ENCODE measurements around the gene ASIC4. TPM values are rescaled to one million over a fixed set of nuclear protein-coding genes. Genes with fewer than 3 reads are reported as not detected.

The ASIC4 gene
- total RNA-seq, 1 experiment from 2014 or later: 0.11 TPM

- Histone ChIP-seq H4K20me1 (ENCODE audit: low read length) (no peaks in the 10 kb centered on the region), H3K9me3 (ENCODE audit: low read length) (no peaks in the 10 kb centered on the region), H3K36me3 (ENCODE audit: low read depth, low read length) (no peaks in the 10 kb centered on the region), H3K4me3 (ENCODE audit: low read length) (no peak overlapping the region), H3K9me2 (replicated peaks; ENCODE audit: low read length) (no peaks in the 10 kb centered on the region), H3K9ac (ENCODE audit: low read length) (no peak overlapping the region), H3F3A (ENCODE audit: low read length, unreplicated experiment) (no peaks in the 10 kb centered on the region), H3K79me2 (ENCODE audit: low read length) (no peaks in the 10 kb centered on the region), H3K27ac (ENCODE audit: low read length) (no peak overlapping the region), H3K4me2 (ENCODE audit: low read length) (no peak overlapping the region), H3K4me1 (ENCODE audit: insufficient read depth, low read length) (no peaks in the 10 kb centered on the region; the same call in 1 of the 2 replicates), H2AFZ (ENCODE audit: low read length) (no peak overlapping the region), H3K27me3 (ENCODE audit: low read length) (peaks cover 18% of the 10 kb centered on the region)
- ATAC-seq (no peak), DNase-seq (no peak)
- intact Hi-C loops (cut with micrococcal nuclease): no loop called here
- TF ChIP-seq EZH2phosphoT487 (IDR thresholded peaks at IDR 0.05; ENCODE audit: borderline replicate concordance, low read length): no peak
- POLR2A ChIA-PET (ENCODE audit: unreplicated experiment): no interaction called here
- BruUV-seq (replicated peaks): no TSS peak
- CTCF ChIA-PET: interaction anchor here (0.6 kb wide), 1 partner anchor 104 kb away, joined by 4 read pairs; no protein-coding TSS in a partner anchor
Measured at GRCh38 chr2:219506802-219507526, 7.3 kb upstream of the ASIC4 start.

DNA sequence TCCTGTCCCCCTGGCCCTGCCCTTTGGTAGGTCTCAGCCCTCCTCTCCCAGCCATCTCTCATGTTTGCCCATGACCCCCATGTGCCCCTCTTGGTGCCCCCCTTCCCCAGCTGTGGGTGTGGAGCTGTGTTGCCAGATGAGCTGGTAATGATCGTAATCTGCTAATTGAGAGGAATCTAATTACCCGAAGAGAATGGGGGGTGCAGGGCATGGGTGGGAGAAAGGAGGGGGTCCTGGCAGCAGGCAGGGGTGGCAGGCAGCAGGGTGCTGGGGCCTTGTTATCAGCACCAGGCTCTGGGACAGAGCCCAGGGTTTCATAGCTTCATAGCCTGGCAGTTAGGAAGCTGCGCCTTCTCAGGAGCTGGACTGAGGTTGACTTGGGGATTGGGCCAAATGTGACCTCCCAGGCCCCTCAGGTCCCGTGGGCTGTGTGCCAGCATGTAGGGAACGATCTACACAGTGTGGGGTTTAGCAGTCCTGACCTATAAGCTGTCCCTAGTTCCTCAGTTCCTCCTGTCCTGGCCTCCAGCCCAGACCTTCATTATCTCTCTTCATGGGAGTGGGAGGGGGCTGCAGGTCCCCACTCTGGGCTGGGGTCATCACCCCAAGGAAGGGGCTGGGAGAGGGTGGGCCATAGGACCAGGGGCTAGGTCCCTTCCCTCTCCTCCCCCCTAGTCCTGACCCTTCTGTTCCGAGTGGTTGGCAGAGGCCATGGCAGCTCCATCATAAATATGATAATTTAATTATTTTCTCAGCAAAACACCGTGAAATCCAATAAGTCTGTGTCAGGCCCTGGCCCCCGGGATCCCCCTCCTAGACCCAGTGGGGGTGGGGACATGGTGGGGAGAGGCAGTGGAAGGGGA lies 6.5 kb upstream of the ASIC4 start:
- no TSS peak for BruUV-seq (replicated peaks)
- no peaks in the 10 kb centered on the region for H3K79me2 ChIP-seq (ENCODE audit: low read length)
- H2AFZ ChIP-seq (ENCODE audit: low read length): no peak overlapping the region
- no peak overlapping the region for H3K9ac ChIP-seq (ENCODE audit: low read length)
- CTCF ChIA-PET: interaction anchor here (1.0 kb wide), 2 partner anchors 9 to 20 kb away, joined by 3 to 8 read pairs; partner anchors contain the start of gene GMPPA
- ATAC-seq: no peak
- no peak overlapping the region for H3K4me3 ChIP-seq (ENCODE audit: low read length)
- TF ChIP-seq EZH2phosphoT487 (IDR thresholded peaks at IDR 0.05; ENCODE audit: borderline replicate concordance, low read length) (no peak), EZH2 (IDR thresholded peaks at IDR 0.05; ENCODE audit: low read length, unreplicated experiment) (no peak), CTCF (conservative IDR thresholded peaks at IDR 0.05; ENCODE audit: low read depth, low read length) (no peak)
- no peak for DNase-seq
- no peaks in the 10 kb centered on the region for H3K36me3 ChIP-seq (ENCODE audit: low read depth, low read length)
- H3K9me3 ChIP-seq (ENCODE audit: low read length): no peaks in the 10 kb centered on the region
- POLR2A ChIA-PET (ENCODE audit: unreplicated experiment): interaction anchor here (0.7 to 0.8 kb wide), 2 partner anchors 9 to 49 kb away, joined by 3 to 9 read pairs; partner anchors contain the start of gene GMPPA
- H4K20me1 ChIP-seq (ENCODE audit: low read length): no peaks in the 10 kb centered on the region
- no peaks in the 10 kb centered on the region; the same call in 1 of the 2 replicates for H3K4me1 ChIP-seq (ENCODE audit: insufficient read depth, low read length)
- H3K9me2 ChIP-seq (replicated peaks; ENCODE audit: low read length): no peaks in the 10 kb centered on the region
- H3K4me2 ChIP-seq (ENCODE audit: low read length): no peak overlapping the region
- H3K27me3 ChIP-seq (ENCODE audit: low read length): peaks cover 26% of the 10 kb centered on the region
- H3F3A ChIP-seq (ENCODE audit: low read length, unreplicated experiment): no peaks in the 10 kb centered on the region
- no peak overlapping the region for H3K27ac ChIP-seq (ENCODE audit: low read length)
- intact Hi-C loops (cut with micrococcal nuclease): no loop called here

GRCh38 chr2:219508444-219508734 lies 5.9 kb upstream of the ASIC4 start:
- no peaks in the 10 kb centered on the region; the same call in 1 of the 2 replicates for H3K4me1 ChIP-seq (ENCODE audit: insufficient read depth, low read length)
- intact Hi-C loops (cut with micrococcal nuclease): no loop called here
- H3K9me3 ChIP-seq (ENCODE audit: low read length): no peaks in the 10 kb centered on the region
- no peak overlapping the region for H3K4me3 ChIP-seq (ENCODE audit: low read length)
- CTCF ChIA-PET: interaction anchor here (1.0 kb wide), 2 partner anchors 10 to 19 kb away, joined by 3 to 8 read pairs; partner anchors contain the start of gene GMPPA
- H4K20me1 ChIP-seq (ENCODE audit: low read length): no peaks in the 10 kb centered on the region
- H2AFZ ChIP-seq (ENCODE audit: low read length): no peak overlapping the region
- TF ChIP-seq EZH2 (IDR thresholded peaks at IDR 0.05; ENCODE audit: low read length, unreplicated experiment) (no peak), CTCF (conservative IDR thresholded peaks at IDR 0.05; ENCODE audit: low read depth, low read length) (no peak), EZH2phosphoT487 (IDR thresholded peaks at IDR 0.05; ENCODE audit: borderline replicate concordance, low read length) (no peak)
- ATAC-seq (no peak), DNase-seq (no peak)
- H3K9me2 ChIP-seq (replicated peaks; ENCODE audit: low read length): no peaks in the 10 kb centered on the region
- no peak overlapping the region for H3K9ac ChIP-seq (ENCODE audit: low read length)
- H3F3A ChIP-seq (ENCODE audit: low read length, unreplicated experiment): no peaks in the 10 kb centered on the region
- peaks cover 32% of the 10 kb centered on the region for H3K27me3 ChIP-seq (ENCODE audit: low read length)
- no peak overlapping the region for H3K4me2 ChIP-seq (ENCODE audit: low read length)
- no peaks in the 10 kb centered on the region for H3K36me3 ChIP-seq (ENCODE audit: low read depth, low read length)
- H3K79me2 ChIP-seq (ENCODE audit: low read length): no peaks in the 10 kb centered on the region
- no TSS peak for BruUV-seq (replicated peaks)
- POLR2A ChIA-PET (ENCODE audit: unreplicated experiment): interaction anchor here (0.7 to 0.8 kb wide), 2 partner anchors 10 to 49 kb away, joined by 3 to 9 read pairs; partner anchors contain the start of gene GMPPA
- no peak overlapping the region for H3K27ac ChIP-seq (ENCODE audit: low read length)

Data from PC-3 (cell line).